SH-SY5Y (cell line): ENCODE results near the gene AGPAT3.

Experiments
- GATA2 ChIP-seq: IDR thresholded peaks from 2 replicates; pipeline ENCODE4 v1.6.1; 2011; ENCODE audit warnings: mild to moderate bottlenecking, low read depth, low read length
- GATA3 ChIP-seq: IDR thresholded peaks from 2 replicates; pipeline ENCODE4 v1.6.1; 2011; ENCODE audit warnings: low read depth, mild to moderate bottlenecking, low read length, moderate library complexity

- TF ChIP-seq GATA2: no peak
- no peak for TF ChIP-seq GATA3
These were observed 77.6 kb downstream of the AGPAT3 start for GRCh38 chr21:43942621-43943020.
